CD4-positive, alpha-beta T cell (primary cell): ENCODE measurements around the gene SOX5. TPM values are rescaled to one million over a fixed set of nuclear protein-coding genes. Genes with fewer than 3 reads are reported as not detected.
"Not testable (repeated sequence)": the region's sequence is repeated elsewhere in the genome, so short reads cannot be mapped to it uniquely, and the experiment has no call there.

Experiments
- ATAC-seq: fragments of 200-7000 bp; cut with Tn5 transposase; one replicate; pipeline ENCODE4 v1.10.0; 2022; ENCODE audit warnings: mild to moderate bottlenecking; ENCODE audit not compliant: poor library complexity
- CTCF ChIA-PET: fragments of 350-600 bp; sonication (Branson Sonifier 250); formaldehyde crosslinking; loops from one replicate; lab custom pipeline; 2021; ENCODE audit warnings: antibody characterized with exemption, inconsistent platforms; lab: Charles Lee
- POLR2A ChIA-PET: fragments of 350-600 bp; sonication (Branson Sonifier 250); formaldehyde crosslinking; loops from one replicate; lab custom pipeline; 2021; ENCODE audit warnings: antibody characterized with exemption, inconsistent platforms; lab: Charles Lee
- DNase-seq, 14 experiments: peaks; one replicate each; pipeline ENCODE4 v3.0.0-alpha.2; 2013 to 2020; ENCODE audit warnings: mixed read lengths in 2 of 14
- H3K27ac ChIP-seq, 2 donors: one replicate each; pipeline versions ENCODE4 v1.5.1 to v1.7.0; 2013; ENCODE audit warnings: low read length in 2 of 2, low read depth in 1 of 2, mild to moderate bottlenecking in 1 of 2
- H3K27me3 ChIP-seq, 2 experiments: 1 replicate in 1 of 2; 2 replicates in 1 of 2; pipeline versions ENCODE4 v1.6.1 to v1.7.0; 2013; ENCODE audit warnings: low read length in 2 of 2, control low read depth in 1 of 2, mild to moderate bottlenecking in 1 of 2, moderate library complexity in 1 of 2; ENCODE audit not compliant: insufficient read depth in 2 of 2, control insufficient read depth in 1 of 2
- H3K36me3 ChIP-seq: one replicate; pipeline ENCODE4 v1.6.1; 2013; ENCODE audit warnings: low read length, control low read depth; ENCODE audit not compliant: insufficient read depth
- H3K4me1 ChIP-seq: one replicate; pipeline ENCODE4 v1.6.1; 2013; ENCODE audit warnings: low read length, control low read depth; ENCODE audit not compliant: insufficient read depth
- H3K4me3 ChIP-seq: one replicate; pipeline ENCODE4 v1.5.1; 2013; ENCODE audit warnings: mild to moderate bottlenecking, low read length, moderate library complexity
- H3K9me3 ChIP-seq, 2 experiments: 1 replicate in 1 of 2; 2 replicates in 1 of 2; pipeline versions ENCODE4 v1.6.1 to v1.7.0; 2013; ENCODE audit warnings: low read length in 2 of 2, mild to moderate bottlenecking in 2 of 2, control low read depth in 1 of 2, moderate library complexity in 1 of 2; ENCODE audit not compliant: control insufficient read depth in 1 of 2, insufficient read depth in 1 of 2
- H3K27ac Mint-ChIP-seq: one replicate; pipeline ENCODE4 v1.8.0; 2020; ENCODE audit warnings: mixed read lengths
- H3K27me3 Mint-ChIP-seq: one replicate; pipeline ENCODE4 v1.8.0; 2021; ENCODE audit warnings: mixed read lengths
- H3K36me3 Mint-ChIP-seq: one replicate; pipeline ENCODE4 v1.8.0; 2021; ENCODE audit warnings: low read depth, mixed read lengths
- H3K4me1 Mint-ChIP-seq: one replicate; pipeline ENCODE4 v1.8.0; 2021; ENCODE audit warnings: low read depth, mixed read lengths
- H3K4me3 Mint-ChIP-seq: one replicate; pipeline ENCODE4 v1.8.0; 2020; ENCODE audit warnings: mild to moderate bottlenecking, mixed read lengths
- H3K9me3 Mint-ChIP-seq: one replicate; pipeline ENCODE4 v1.8.0; 2020; ENCODE audit warnings: mixed read lengths
- intact Hi-C, 2 experiments: fragments of 100-400 bp; cut with DNase I in 1 of 2; cut with micrococcal nuclease in 1 of 2; formaldehyde crosslinking; loops; one replicate each; pipeline versions ENCODE4 v1.15.1 to v1.9.0; 2023 to 2025; cut with DNase I, micrococcal nuclease
- total RNA-seq, 174 experiments: library from RNA in 2 of 174; stranded (reverse) in 2 of 174; gene quantifications; one replicate each; pipeline ENCODE4 v1.2.3 and lab custom pipeline; 2021 to 2026
- TF ChIP-seq, protein P1 (sequence below): fragments of 200-600 bp; IDR thresholded peaks from one replicate; pipeline ENCODE4 v1.8.0; 2022; ENCODE audit warnings: antibody characterized with exemption, mild to moderate bottlenecking

Gene SOX5
- total RNA-seq, 2 experiments from 2014 or later = not detected

DNA sequence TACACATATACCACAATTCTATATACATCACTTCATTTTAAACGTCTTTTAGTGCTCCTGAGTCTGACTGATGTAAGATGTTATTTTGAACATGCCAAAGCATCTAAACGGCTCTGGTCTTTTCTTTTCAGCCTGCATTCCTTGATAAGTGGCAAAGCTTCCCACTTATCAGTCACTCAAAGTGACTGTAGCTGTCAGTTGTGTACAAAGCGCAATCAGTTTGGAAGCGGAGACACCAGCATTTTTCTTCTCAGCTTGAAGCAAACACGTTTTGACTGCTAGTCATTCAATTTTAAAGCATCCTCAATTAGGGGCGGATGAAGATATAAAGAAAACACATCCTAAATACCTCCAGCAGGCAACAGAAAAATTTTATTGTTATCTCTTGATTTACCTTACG is 226.8 kb downstream of the SOX5 start:
- intact Hi-C loops = no loop called here
- Histone ChIP-seq H3K4me1 (no peaks in the 10 kb centered on the region), H3K27ac (no peak overlapping the region), H3K4me3 (no peak overlapping the region), H3K36me3 (no peaks in the 10 kb centered on the region), H3K27me3 (no peaks in the 10 kb centered on the region), H3K9me3 (no peaks in the 10 kb centered on the region)
- ATAC-seq (no peak), DNase-seq (no peak)
- Mint-ChIP-seq H3K27ac (no peak overlapping the region), H3K9me3 (no peaks in the 10 kb centered on the region), H3K36me3 (no peaks in the 10 kb centered on the region), H3K4me1 (no peaks in the 10 kb centered on the region), H3K27me3 (no peaks in the 10 kb centered on the region), H3K4me3 (no peak overlapping the region)
- ChIA-PET POLR2A (no interaction called here), CTCF (no interaction called here)
- TF ChIP-seq, protein P1, sequence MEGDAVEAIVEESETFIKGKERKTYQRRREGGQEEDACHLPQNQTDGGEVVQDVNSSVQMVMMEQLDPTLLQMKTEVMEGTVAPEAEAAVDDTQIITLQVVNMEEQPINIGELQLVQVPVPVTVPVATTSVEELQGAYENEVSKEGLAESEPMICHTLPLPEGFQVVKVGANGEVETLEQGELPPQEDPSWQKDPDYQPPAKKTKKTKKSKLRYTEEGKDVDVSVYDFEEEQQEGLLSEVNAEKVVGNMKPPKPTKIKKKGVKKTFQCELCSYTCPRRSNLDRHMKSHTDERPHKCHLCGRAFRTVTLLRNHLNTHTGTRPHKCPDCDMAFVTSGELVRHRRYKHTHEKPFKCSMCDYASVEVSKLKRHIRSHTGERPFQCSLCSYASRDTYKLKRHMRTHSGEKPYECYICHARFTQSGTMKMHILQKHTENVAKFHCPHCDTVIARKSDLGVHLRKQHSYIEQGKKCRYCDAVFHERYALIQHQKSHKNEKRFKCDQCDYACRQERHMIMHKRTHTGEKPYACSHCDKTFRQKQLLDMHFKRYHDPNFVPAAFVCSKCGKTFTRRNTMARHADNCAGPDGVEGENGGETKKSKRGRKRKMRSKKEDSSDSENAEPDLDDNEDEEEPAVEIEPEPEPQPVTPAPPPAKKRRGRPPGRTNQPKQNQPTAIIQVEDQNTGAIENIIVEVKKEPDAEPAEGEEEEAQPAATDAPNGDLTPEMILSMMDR = no peak

DNA sequence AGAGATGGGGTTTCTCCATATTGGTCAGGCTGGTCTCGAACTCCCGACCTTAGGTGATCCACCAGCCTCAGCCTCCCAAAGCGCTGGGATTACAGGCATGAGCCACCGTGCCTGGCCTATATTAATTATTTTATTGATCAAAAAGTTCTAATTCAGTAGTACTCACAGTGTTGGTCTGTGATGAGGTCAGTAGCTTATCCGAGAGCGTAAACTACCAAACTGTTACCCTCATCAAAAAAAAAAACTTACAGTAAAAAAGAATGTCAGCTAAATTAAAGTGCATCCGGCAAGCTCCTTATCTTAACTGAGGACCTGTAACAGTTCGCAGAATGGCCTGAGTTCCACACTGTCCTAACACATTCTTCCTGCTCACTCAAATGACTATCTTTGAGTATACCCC is 228.2 kb downstream of the SOX5 start:
- Mint-ChIP-seq H3K4me3 (no peak overlapping the region), H3K27me3 (no peaks in the 10 kb centered on the region), H3K9me3 (no peaks in the 10 kb centered on the region), H3K4me1 (no peaks in the 10 kb centered on the region), H3K27ac (no peak overlapping the region), H3K36me3 (no peaks in the 10 kb centered on the region)
- POLR2A ChIA-PET = no interaction called here
- ATAC-seq (no peak), DNase-seq (no peak)
- Histone ChIP-seq H3K27me3 (no peaks in the 10 kb centered on the region), H3K9me3 (no peaks in the 10 kb centered on the region), H3K4me3 (no peak overlapping the region), H3K27ac (no peak overlapping the region), H3K4me1 (no peaks in the 10 kb centered on the region), H3K36me3 (no peaks in the 10 kb centered on the region)
- intact Hi-C loops = no loop called here
- CTCF ChIA-PET = no interaction called here
- TF ChIP-seq, protein P1 = no peak

DNA sequence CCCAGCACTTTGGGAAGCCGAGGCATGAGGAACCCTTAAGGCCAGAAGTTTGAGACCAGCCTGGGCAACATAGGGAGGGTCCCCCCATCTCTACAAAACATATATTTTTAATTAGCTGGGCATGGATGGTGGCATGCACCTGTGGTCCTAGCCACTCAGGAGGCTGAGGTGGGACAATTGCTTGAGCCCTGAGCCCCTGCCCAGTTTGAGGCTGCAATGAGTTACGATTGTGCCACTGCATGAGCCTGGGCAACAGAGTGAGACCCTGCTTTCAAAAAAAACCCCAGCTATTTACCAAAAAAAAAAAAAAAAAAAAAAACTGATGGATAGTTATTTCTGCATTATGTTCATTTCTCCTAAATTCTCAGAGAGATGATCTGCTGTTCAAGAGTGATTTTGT is 230.0 kb downstream of the SOX5 start:
- Mint-ChIP-seq H3K4me1 (no peaks in the 10 kb centered on the region), H3K36me3 (no peaks in the 10 kb centered on the region), H3K27ac (no peak overlapping the region), H3K27me3 (no peaks in the 10 kb centered on the region), H3K9me3 (no peaks in the 10 kb centered on the region), H3K4me3 (no peak overlapping the region)
- ATAC-seq (no peak), DNase-seq (no peak)
- TF ChIP-seq, protein P1 = no peak
- H3K36me3 ChIP-seq = no peaks in the 10 kb centered on the region
- CTCF ChIA-PET = no interaction called here
- POLR2A ChIA-PET = no interaction called here
- no peaks in the 10 kb centered on the region for H3K4me1 ChIP-seq
- no peaks in the 10 kb centered on the region for H3K27me3 ChIP-seq
- intact Hi-C loops = no loop called here
- no peak overlapping the region for H3K27ac ChIP-seq
- H3K4me3 ChIP-seq = no peak overlapping the region
- H3K9me3 ChIP-seq = peaks cover 0 to under 1% of the 10 kb centered on the region in 2 experiments

DNA sequence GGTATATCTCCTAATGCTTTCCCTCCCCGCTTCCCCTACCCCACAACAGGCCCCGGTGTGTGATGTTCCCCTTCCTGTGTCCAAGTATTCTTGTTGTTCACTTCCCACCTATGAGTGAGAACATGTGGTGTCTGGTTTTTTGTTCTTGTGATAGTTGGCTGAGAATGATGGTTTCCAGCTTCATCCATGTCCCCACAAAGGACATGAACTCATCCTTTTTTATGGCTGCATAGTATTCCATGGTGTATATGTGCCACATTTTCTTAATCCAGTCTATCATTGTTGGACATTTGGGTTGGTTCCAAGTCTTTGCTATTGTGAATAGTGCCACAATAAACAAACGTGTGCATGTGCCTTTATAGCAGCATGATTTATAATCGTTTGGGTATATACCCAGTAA is 239.1 kb downstream of the SOX5 start:
- H3K36me3 Mint-ChIP-seq, ATAC-seq, H3K4me1 Mint-ChIP-seq, H3K36me3 ChIP-seq, intact Hi-C loops, H3K27me3 ChIP-seq, CTCF ChIA-PET, H3K27ac Mint-ChIP-seq, H3K27ac ChIP-seq, H3K27me3 Mint-ChIP-seq, H3K4me3 ChIP-seq, POLR2A ChIA-PET, H3K4me1 ChIP-seq, DNase-seq, H3K4me3 Mint-ChIP-seq, H3K9me3 Mint-ChIP-seq, H3K9me3 ChIP-seq: not testable (repeated sequence)
